ENCODE data around the gene KRTAP2-2.
"Not testable (repeated sequence)": the region's sequence is repeated elsewhere in the genome, so short reads cannot be mapped to it uniquely, and the experiment has no call there.

- not testable (repeated sequence) for TF ChIP-seq CTCF (conservative IDR thresholded peaks at IDR 0.05); EZH2 (IDR thresholded peaks at IDR 0.05; ENCODE audit: low read depth)
Measured at GRCh38 chr17:41059276-41060051, 4.4 kb upstream of the KRTAP2-2 start.
